Measurements from ENCODE around the gene CD300LG.
"Not testable (repeated sequence)": the region's sequence is repeated elsewhere in the genome, so short reads cannot be mapped to it uniquely, and the experiment has no call there.

The CD300LG gene

DNA sequence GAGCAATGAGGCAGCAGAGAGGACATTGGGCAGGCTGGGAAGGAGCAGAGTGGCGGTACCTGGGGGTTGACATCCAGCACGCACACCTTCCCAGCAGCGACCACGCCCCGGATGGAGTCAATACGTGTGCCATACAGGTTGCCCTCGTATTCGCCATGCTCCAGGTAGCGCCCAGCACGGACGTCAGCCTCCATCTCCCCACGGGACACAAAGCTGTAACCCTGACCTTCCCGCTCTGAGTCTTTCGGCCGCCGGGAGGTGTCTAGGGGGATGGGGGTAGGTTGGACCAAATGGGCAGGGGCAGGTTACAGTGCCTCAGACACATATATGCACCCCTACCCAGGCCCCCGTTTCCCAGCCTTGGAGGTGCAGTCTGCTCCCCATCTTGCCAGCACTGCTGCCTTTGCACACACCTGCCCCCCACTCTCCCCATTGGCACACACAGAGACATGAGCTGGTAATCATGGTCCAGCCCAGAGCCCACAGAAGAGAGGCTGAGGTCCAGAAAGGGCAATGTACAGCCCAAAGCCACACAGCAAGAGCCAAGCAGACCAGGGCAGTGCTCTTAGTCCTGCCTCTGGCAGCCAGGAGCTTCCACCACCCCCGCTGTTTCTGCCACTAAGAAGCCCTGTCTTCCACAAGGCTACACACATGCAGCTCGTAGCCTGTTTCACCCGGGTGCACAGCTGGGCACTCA is 32.9 kb downstream of the CD300LG start:
- DNase-seq = no peak

DNA sequence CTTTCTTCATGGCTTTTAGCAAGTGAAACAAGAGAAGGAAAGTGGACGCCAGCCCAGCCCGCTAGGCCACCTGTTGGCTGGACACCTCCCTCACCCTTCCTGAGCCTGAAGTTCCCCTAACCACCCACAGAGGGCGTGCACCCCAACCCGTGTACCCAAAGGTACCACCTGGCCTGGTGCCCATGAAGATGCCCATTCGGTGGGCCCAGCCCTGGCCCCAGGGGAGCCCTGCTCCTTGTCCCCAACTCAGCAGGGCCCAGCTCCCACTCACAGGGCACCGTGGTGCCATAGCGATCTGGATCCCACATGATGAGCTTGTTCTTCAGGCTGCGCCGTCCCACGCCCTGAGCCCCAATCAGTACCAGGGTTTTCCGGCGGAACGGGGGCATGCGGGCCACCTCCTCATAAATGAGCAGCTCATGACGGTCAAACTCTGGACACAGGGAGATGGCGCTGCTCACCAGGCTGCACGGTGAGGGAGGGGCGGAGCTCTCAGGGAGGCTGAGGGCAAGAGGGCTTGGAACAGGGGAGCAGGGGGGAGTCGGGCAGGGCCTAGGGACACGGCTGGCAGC is 33.5 kb downstream of the CD300LG start:
- DNase-seq = peak; percentile 23

DNA sequence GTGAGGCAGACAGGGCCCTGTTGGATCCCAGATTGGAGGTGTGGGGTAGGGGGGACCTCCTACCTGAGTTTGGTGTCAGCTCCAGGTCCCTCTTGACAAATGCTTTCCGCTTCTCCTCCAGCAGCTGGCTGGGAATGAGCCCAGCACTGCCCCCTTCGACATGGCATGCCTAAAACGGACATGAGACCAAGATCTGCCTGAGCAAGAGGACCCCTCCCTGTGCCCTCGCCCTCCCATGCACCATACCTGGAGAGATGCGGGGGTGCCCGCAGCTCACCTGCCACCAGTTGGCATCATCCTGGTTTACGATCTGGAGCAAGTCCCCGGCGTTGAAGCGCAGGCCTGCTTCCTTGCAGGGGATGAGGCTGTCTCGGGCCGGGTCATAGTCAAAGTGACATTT is 34.2 kb downstream of the CD300LG start:
- no peak for DNase-seq

DNA sequence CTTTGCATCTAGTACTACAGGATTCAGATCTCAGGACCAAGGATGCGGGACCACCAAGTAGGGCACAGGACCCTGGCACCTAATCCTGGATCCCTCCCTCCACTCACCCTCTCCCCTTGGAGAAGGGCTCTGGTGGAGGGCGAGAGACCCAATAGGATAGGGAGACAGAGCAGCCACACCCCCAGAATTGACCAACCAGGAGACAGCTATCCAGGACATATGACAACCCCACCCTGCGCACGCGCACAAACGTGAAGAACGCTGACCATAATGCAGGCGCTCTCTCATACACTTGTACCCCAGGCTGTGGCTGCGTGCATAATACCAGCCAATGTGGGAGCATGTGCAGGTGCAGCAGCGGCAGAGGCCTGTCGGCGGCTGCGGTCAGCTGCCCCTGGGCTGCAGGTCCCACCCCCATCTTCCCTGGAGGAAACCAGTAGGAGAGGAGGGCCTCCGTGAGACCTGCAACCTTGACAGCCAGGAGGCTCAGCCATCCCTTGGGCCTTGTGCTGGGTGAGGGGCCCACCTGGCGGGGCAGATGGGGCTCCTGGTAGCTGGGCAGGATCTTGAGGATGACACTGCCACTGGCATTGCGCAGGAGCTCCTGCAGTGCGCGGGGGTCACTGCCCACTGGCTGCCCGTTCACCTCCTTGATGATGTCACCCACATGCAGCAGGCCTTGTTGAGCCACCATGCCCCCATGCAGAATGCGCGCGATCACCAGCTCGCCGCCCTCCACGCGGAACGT is 35.0 kb downstream of the CD300LG start:
- DNase-seq = no peak

DNA sequence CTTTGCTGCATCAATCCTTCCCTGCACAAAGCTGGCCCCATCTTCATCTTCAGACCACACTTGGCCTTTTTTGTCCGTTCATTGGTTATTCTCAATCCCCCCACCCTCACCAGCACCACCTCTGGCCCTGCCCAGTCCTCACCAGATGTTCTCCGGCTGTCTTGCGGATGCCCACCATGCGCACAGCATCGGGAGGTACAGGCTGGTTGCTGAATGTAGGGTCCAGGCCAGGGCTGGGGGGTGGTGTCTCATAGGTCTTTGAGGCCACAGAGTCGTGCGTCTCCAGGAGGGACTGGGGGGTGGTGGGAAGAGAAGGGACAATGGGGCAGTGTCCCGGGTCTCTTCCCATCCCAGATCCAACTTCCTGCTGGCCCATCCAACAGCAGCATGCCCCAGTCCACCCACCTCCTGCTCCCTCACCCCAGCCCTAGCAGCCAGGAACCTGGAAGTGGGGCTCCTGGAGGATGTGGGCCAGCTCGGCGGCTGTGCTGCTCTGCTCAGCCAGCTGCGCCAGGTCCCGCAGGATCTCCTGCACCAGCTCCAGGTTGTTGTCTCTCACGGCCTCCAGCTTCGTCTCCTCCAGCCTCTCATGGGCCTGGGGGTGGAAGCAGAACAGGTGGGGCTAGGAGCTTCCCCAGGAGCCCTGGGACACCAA is 35.9 kb downstream of the CD300LG start:
- DNase-seq = no peak

DNA sequence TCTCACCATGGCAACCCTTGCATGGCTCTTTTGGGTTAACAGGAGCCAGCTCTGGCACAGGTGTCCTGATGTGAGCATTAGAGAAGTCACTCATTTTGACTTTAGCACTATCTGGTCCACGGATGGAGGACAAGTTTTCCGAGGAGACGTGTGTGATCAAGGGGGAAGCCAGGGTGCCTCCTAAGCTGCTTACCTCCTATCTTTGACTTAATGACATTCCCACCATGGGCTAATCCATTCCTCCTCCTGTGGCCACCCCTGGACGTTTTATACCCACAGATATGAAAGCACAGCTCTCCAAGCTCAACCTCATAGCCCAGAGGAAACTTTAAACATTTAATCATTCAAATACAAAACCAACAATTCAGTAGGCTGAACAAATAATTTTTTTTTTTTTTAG is 41.6 kb downstream of the CD300LG start:
- no peak for DNase-seq

DNA sequence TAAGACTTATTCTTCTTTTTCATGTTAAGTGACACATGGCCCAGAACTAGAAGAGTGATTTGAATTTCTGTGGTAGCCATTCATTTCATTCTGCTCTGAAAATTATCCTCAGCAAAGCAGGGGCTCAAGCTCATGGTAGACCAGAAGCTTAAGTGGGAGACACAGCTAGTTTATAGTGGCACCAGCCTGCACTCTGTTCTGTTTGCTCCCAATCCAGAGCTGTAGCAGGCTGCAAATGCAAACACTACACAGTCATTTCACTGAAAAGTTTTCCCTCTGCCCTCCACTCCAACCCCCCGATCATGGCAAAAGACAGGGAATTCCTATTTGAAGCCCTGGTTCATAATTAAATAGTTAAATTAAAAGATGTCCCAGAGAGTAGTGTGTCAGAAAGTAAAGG is 43.3 kb downstream of the CD300LG start:
- no peak for DNase-seq

DNA sequence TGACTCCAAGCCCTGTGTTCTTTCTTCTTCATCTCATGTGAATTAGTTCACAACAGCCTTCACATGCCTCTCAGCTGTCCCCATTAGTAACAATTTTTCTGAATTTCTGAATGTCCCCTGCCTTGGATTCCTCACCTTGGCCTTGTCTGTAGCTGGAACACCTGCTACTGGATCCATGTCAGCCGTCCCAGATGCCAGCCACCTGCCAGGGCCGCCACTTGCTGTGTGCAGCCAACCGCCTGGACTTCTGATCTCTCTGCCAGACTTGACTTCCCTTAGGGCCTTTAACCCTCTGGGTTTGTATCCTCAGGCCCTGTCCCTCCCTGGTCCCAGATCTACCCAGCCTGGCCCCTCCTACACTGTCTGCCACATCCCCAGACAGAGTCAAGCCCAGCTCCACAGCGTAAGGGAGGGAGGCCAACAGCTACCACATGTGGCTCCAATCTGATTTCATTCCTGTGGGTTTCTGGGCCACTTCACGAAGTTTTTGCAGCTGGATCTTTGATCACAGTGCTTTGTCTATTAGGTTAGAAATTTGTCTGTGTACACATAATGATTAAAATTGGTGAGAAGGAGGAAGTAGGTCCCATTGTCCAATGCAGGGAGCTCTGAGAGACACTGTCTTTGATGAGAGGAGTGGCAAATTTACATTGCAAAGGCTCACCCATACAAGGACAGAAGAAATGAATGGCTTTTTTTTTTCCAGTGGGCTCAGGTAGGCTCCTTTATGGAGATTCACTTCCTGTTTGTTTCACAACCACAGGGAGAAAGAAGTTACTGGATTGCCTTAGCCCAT is 45.1 kb downstream of the CD300LG start:
- DNase-seq = no peak

DNA sequence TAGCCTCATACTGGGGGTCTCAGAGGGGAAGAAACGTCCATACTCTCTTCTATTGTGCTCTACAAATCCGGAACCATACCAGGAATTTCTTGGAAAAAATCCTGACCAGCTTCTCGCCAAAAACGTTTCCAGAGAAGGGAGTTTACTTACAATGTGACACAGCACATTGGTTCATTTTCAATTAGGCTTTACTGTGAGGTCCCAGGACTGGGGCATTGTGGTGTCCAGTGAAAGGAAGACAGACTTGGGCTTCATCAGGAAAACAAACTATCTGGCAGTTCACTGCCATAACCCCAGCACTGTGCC is 45.6 kb downstream of the CD300LG start:
- no peak for DNase-seq

DNA sequence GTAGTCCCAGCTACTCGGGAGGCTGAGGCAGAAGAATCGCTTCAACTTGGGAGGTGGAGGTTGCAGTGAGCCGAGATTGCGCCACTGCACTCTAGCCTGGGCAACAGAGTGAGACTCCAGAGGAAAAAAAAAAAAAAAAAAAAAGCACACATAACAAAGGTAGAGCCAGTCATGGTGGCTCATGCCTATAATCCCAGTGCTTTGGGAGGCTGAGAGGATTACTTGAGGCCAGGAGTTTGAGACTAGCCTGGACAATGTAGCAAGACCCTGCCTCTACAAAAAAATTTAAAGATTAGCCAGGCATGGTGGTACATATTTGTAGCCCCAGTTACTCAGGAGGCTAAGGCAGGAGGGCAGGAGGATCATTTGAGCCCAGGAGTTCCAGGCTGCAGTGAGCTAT is 47.5 kb downstream of the CD300LG start:
- DNase-seq = not testable (repeated sequence)

DNA sequence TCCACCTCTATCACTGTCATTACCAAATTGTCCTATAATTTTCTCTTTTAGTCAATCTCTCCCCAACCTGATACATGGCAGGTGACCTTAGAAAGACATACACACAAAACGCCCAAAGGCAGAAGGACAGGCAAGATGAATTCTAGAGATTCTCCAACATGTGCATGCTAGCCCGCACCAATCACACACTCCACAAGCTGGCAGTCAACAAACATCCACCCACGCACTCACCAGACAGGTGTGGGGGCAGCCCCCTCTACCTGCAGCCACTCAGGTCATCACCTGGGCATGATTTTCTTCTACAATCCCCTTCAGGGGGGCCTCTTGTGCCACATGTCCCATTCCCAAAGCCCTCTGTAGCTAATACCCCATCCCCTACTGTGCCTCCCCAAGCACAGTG is 50.9 kb downstream of the CD300LG start:
- no peak for DNase-seq

DNA sequence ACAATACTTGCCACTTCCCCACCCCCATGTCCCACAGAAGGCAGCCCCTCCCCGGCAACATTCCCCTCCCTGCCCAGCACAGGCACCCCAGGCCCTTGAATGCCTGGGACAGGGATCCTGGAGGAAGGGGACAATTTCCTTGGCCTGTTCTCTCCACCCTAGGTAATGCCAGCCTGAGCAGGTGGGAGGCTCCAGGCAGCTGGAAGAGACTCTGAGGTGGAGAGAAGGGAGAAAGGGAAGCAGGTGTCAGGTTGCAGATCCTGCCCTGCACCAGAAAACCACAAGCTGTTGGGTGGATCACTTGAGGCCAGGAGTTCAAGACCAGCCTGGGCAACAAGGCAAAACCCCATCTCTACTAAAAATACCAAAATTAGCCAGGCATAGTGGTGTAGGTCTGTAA is 51.5 kb downstream of the CD300LG start:
- no peak for DNase-seq

DNA sequence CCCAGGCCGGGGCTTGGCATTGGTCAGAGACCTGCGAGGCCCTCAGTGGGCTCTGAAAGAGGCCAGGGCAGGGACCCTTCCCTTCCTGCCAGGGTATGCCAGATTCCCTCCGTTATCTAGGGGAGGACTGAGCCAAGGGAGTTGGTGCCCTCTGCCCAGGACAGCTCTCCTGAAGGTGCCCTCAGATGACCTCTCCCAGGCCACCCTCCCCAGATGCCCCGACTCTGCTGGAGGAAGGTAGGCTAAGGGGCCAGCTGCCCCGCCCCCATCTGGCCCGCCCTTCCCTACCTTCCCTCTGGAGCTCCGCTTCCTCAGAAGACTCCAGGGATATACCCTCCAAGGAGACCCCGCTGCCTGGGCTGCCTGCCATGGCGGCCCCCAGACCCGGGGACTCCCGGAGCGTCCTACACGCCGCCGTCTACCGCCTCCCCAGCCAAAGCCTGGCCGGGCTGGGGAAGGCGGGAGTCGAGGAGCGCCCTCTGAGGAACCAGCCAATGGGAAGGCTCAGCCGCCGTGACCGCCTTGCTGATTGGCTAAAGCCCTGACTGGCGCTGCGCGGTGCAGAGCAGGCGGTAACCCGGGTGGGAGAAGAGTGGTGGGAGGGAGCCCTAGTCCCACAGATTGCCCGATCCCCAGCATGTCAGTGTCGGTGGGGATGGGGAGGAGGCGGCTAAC is 53.3 kb downstream of the CD300LG start:
- peak; percentile 74 for DNase-seq

DNA sequence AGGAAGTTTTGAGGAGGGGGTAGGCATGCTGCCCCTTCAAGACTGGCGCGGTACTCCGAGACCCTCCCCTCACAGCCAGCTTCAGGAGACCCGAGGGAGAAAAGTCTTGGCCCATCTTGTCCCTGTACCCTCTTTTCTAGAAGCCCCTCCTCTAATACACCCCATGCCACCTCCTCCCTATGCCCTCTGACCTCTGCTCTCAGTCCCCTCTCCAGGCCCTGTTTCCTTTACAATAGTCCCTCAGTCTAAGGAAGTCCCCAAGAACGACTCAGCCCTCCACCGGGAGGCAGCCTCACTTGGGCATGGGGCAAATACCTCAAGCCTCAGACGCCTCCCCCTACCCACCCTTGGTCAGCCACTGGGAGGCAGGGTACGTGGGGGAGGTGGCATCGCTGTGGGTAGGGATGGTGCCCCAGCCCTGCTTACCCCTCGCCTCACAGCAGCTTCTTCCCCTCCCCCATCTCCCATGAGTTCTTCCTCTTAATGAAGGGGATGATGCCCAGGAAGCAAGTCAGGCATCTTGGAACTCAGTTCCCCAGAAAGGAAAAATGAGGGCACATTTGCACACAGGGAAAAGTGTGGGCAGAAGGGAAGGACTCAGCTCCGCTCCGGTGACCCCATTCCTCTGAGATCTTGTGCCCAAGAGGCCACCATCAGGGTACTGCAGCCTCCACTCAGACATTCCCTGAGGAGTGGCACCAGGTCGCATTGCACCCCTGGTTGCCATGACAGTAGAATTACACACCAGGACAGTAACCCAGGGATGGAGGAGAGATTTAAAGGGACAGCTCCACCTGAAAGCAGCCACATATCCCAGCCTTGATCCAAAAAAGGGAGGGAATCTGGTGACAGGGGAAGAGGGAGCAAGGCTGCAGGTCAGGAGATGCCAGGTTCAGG is 54.1 kb downstream of the CD300LG start:
- DNase-seq = no peak

DNA sequence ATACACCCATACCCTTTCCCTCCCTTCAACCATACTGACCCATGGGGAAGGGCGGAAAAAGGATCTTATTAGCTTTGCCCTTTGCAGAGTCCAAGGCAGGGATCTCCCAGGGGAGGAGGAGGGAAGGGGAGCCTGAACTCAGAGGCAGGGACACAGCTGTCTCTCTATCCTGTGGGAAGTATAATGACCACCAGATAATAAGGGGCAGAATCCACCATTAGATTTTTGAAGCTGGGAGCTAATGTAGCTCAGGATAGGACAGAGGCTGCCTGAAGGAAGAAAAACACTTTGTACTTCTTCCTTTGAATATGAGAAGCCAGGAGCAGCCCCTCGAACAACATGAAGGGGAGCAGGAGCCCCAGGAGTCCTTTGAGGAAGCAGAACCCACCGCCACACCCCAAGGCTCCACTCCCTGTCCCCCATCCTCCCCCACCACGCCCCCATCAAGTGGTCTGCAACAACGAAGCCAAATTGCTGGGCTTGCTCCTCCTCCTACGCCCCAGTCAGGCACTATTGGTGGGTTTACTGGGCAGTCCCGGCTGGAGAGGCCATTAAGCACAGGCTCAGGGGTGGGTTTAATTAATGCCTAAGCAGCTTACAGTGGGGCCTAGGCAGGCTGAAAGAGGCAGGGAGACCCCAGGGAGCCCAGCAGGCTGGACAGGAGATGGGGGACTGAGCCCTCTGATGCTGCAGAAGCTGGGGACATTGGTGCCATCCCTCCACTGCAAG is 55.0 kb downstream of the CD300LG start:
- DNase-seq = no peak

DNA sequence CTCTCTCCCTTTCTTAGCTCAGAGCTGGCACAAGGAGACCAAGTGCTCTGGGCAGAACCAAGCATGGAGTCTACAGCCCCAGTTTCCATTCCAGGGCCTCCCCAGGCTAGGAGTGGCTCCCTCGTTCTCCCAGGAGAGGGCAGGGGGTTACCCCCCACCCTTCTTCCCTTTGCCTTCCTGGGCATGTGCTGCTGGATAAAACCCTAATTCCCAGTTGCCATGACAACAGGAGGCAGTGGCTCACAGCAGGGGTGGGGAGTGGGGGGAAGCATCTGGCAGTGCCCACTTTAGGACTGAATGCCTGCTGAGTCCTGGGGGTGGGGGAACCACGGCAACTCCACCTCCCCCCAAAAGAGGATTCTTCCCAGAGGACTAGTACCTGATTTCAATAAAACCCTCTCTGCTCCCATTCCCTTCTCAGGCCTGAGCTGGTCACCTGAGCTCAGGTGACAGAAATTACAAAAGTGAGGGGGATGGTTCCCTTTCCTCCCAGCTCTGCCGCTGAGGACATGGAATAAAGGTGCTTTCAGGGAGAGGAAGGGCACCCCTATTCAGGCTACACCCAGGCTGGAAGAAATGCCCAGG is 58.5 kb downstream of the CD300LG start:
- no peak for DNase-seq

DNA sequence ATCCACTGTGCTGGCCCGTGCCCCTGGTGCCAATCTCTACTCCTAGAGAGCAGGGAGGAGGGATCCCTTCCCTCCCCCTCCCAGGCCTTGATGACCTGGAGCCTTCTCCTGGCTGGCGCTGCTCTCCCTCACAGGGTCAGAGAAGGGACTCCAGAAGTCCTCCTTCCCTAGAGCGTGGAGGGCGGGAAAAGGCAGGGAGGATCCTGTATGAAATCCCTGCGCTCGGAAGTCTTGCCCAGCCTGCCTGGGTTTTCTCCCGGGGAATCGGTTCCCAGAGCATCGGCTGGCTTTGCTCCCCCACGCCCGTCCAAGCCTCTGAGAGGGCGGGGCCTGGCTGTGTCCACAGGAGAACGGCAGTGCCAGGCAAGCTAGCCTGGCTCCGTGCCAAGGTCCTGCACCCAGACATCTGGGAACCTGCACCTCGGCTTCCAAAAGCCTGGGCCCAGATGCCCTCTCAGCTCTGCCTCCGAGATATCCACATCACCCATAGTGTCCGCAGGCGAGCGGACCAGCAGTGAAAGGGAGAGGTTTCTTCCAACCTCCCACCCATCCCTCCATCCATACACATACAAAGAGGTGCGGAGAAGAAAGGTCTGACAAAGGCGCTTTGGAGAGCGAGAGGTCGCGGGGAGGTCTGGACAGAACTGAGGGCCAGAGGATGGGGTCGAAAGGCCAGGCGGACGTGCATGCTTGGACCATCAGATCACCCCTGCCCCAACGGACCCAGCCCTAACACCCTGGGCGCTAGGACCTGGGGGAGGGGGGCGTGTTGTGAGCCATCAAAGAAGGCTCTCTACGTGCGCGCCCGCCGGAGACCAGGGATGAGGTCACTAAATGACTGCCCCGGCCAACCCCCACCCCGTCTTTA is 59.2 kb downstream of the CD300LG start:
- peak; percentile 33 for DNase-seq

DNA sequence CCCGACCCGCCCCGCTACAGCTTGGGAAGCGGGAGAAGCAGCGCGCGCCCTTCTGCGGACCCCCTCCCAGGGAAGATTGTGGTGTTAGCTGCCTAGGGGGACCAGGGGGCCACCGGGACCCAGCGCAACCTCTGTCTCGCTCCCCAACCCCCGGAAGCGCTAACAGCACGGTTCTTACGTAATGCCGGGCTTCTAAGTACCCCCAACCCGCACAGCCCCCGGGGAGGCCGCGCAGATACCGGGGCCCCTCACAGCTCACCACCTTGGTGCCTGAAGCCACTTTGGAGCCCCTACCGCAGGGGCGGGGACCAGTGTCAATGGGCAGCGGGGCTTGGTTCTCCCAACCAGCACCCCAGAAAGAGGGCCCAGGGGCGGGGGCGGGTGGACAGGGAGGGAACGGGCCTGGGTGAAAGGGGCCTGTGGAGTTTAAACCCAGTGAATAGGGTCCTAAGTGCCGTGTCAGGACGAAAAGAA is 60.0 kb downstream of the CD300LG start:
- DNase-seq = no peak

DNA sequence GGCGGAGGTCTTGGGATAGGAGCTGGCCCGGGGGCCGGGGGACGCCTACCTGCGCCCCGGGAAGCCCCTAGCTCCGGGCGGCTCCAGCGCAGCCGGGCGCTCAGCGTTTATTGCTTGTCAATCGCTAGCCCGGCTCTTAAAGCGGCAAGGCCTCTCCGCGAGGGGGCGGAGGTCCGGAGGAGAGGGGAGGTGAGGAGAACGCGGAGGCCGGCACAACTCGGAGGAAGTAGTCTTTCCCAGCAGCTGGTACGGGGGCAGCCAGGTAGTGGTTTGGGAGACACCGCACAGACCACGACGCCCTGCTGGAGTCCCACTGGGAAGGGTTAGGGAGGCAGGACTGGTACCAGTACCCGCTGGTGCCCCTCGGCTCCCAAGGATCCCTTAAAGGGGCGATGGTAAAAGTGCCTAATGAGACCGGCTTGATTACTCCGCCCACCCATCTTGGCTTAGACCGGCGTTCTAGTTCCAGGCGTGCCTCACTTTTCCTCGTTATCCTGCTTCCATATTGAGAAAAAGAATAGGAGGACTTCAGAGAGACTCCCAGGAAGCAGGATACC is 60.5 kb downstream of the CD300LG start, which contains the start of gene MPP2:
MPP2 (minus strand) TSS at position 112 of the 557 bp plus-strand sequence. CDS start 3,076 bp downstream, outside the sequence.
- peak; percentile 61 for DNase-seq
